Ovary (tissue), 9 donors: ENCODE data around the gene MTG1. TPM values are rescaled to one million over a fixed set of nuclear protein-coding genes. Genes with fewer than 3 reads are reported as not detected.
"Not testable (repeated sequence)": the region's sequence is repeated elsewhere in the genome, so short reads cannot be mapped to it uniquely, and the experiment has no call there.

Experiments
- DNase-seq, 5 donors: peaks; one replicate each; pipeline ENCODE4 v3.0.0-alpha.2; 2019 to 2020
- H3K27ac ChIP-seq, 2 donors: fragments of 200-600 bp; one replicate each; pipeline versions ENCODE4 v1.5.1 to v1.8.0; 2019 to 2022
- H3K27me3 ChIP-seq: fragments of 200-600 bp; one replicate; pipeline ENCODE4 v1.8.0; 2022
- H3K36me3 ChIP-seq: fragments of 200-600 bp; sonication (generic); one replicate; pipeline ENCODE4 v1.5.1; 2019
- H3K4me1 ChIP-seq: one replicate; pipeline ENCODE4 v1.8.1; 2013; ENCODE audit warnings: mild to moderate bottlenecking, moderate library complexity; ENCODE audit not compliant: insufficient read depth
- H3K4me3 ChIP-seq: fragments of 200-600 bp; sonication (generic); one replicate; pipeline ENCODE4 v1.5.1; 2017
- H3K9me3 ChIP-seq, 2 donors: fragments of 200-600 bp in 1 of 2; sonication (generic) in 1 of 2; one replicate each; pipeline versions ENCODE4 v1.5.1 to v1.8.1; 2013 to 2019; ENCODE audit warnings: mild to moderate bottlenecking in 1 of 2, moderate library complexity in 1 of 2
- CTCF ChIP-seq, 3 donors: fragments of 450-650 bp in 2 of 3; fragments of 200-600 bp in 1 of 3; IDR thresholded peaks; one replicate each; pipeline versions ENCODE4 v1.5.1 to v1.8.0; 2016 to 2022; ENCODE audit warnings: antibody characterized with exemption in 3 of 3, mild to moderate bottlenecking in 1 of 3
- EP300 ChIP-seq: sonication (generic); formaldehyde crosslinking; IDR thresholded peaks from one replicate; pipeline ENCODE4 v1.6.1; 2017; ENCODE audit warnings: antibody characterized with exemption
- POLR2A ChIP-seq: fragments of 450-650 bp; IDR thresholded peaks from one replicate; pipeline ENCODE4 v1.6.1; 2017; ENCODE audit warnings: antibody characterized with exemption, mild to moderate bottlenecking, moderate library complexity
- WGBS, 3 donors: extraction: QIAGEN DNeasy Blood & Tissue Kit in 1 of 3; methylation state at CpG; one replicate each; pipeline versions ENCODE4 v1.1.5 to v1.1.7; 2013 to 2017; 5-methylcytosine and 5-hydroxymethylcytosine counted together
- intact Hi-C, 4 donors: fragments of 100-400 bp; cut with DNase I; formaldehyde crosslinking; loops; one replicate each; pipeline versions ENCODE4 v1.11.0 to v1.15.1; 2022 to 2023
- polyA plus RNA-seq, 2 donors: library from polyadenylated mRNA; stranded (reverse); fragments of 200-250 nt in 1 of 2; fragments of 350-450 nt in 1 of 2; fragmentation: Illumina TruSeq in 1 of 2; extraction: RNeasy Lipid Tissue Mini Kit (QIAGEN cat#74804) in 1 of 2; gene quantifications; one replicate each; pipeline ENCODE4 v1.2.3, GENCODE V29; 2013 to 2014
- total RNA-seq, 7 donors: library from RNA; depleted of rRNA in 2 of 7; stranded (reverse); fragments of >200 nt in 2 of 7; fragmentation: NEBNext Ultra II Directional in 3 of 7; extraction: Animal tissue kit (Norgen Biotek cat#: 25700) in 3 of 7; gene quantifications; one replicate each; pipeline versions ENCODE4 v1.1.0 to v1.2.4, GENCODE V29; 2016 to 2023
- donor health status: DM: no; HTN: no; CAD: no; lungs with moderate emphysema.
- donor health status: DM: no; HTN: no; CAD: no.
- donor health status: Bipolar disorder and iron deficiency.
- donor health status: DM: yes; HTN: yes; CAD: no.
- donor health status: DM: no; HTN: no; CAD: no.
- donor health status: DM: yes; HTN: yes; CAD: no.

Gene MTG1
- total and polyA plus RNA-seq, 9 donors = 23.1 to 55.1 (median 33.7) TPM

GRCh38 chr10:133370030-133370786, 23.7 kb upstream of the MTG1 start:
- Histone ChIP-seq H3K4me1 (peaks cover 4% of the 10 kb centered on the region), H3K27ac (no peak overlapping the region), H3K4me3 (no peak overlapping the region), H3K27me3 (no peaks in the 10 kb centered on the region), H3K9me3 (no peaks in the 10 kb centered on the region), H3K36me3 (no peaks in the 10 kb centered on the region)
- intact Hi-C loops = no loop called here
- DNase-seq = no peak
- 81 to 90% (median 85%) methylated on average over 24 of the region's 24 CpGs for WGBS, 3 donors
- TF ChIP-seq EP300 (no peak), CTCF (IDR thresholded peaks at IDR 0.05) (no peak), POLR2A (no peak)

- H3K27ac ChIP-seq = peak overlapping the region in 1 of 2 donors; percentile 43
- peaks cover 4% of the 10 kb centered on the region for H3K4me1 ChIP-seq
- H3K27me3 ChIP-seq = no peaks in the 10 kb centered on the region
- H3K9me3 ChIP-seq = no peaks in the 10 kb centered on the region
- 21 to 33% (median 28%) methylated on average over 10 to 20 of the region's 20 CpGs for WGBS, 3 donors
- H3K4me3 ChIP-seq = peak overlapping the region; percentile 89
- TF ChIP-seq CTCF (IDR thresholded peaks at IDR 0.05) (no peak), EP300 (no peak), POLR2A (no peak)
- intact Hi-C loops = no loop called here
- no peaks in the 10 kb centered on the region for H3K36me3 ChIP-seq
- DNase-seq = peak in 4 of 5 donors; percentile 36 to 70 (median 59)
Observed at GRCh38 chr10:133372507-133372906, 21.4 kb upstream of the MTG1 start.

- intact Hi-C loops = no loop called here
- peak within 1 kb of the TSS; percentile 43 to 75 for H3K27ac ChIP-seq
- TF ChIP-seq POLR2A (peak; percentile 45), EP300 (no peak)
- H3K27me3 ChIP-seq = no peaks in the 10 kb centered on the region
- peak within 1 kb of the TSS; percentile 89 for H3K4me3 ChIP-seq
- 0 to 2% (median 1%) methylated on average over 24 to 88 of the region's 89 CpGs for WGBS, 3 donors
- H3K4me1 ChIP-seq = peaks cover 6% of the 10 kb centered on the region
- H3K36me3 ChIP-seq = no peaks in the 10 kb centered on the region
- H3K9me3 ChIP-seq = no peaks in the 10 kb centered on the region
- DNase-seq = peak; percentile 94 to 98 (median 97)
Observed at GRCh38 chr10:133373174-133374090, 20.5 kb upstream of the MTG1 start, which contains the start of gene ECHS1. ECHS1 (minus strand) TSS chr10:133373354; CDS start chr10:133373333, 21 bp downstream.

GRCh38 chr10:133375357-133376115, 18.4 kb upstream of the MTG1 start:
- Histone ChIP-seq H3K4me1 (peaks cover 9% of the 10 kb centered on the region), H3K27ac (no peak overlapping the region), H3K36me3 (no peaks in the 10 kb centered on the region), H3K9me3 (no peaks in the 10 kb centered on the region), H3K27me3 (no peaks in the 10 kb centered on the region), H3K4me3 (no peak overlapping the region)
- DNase-seq = peak in 1 of 5 donors; percentile 26
- 78 to 83% (median 80%) methylated on average over 12 of the region's 12 CpGs for WGBS, 3 donors
- intact Hi-C loops = loop anchor here in 1 of 4 donors (5.0 kb wide), 1 partner anchor 68 kb away; the partner anchor contains the start of genes TUBGCP2 and ZNF511
- no peak for TF ChIP-seq CTCF (IDR thresholded peaks at IDR 0.05)
- no peak for TF ChIP-seq POLR2A
- TF ChIP-seq EP300 = no peak

- H3K27me3 ChIP-seq, H3K36me3 ChIP-seq, H3K4me1 ChIP-seq, H3K27ac ChIP-seq, H3K4me3 ChIP-seq, DNase-seq, H3K9me3 ChIP-seq: not testable (repeated sequence)
- intact Hi-C loops = loop anchor here in 1 of 4 donors (5.0 kb wide), 1 partner anchor 69 kb away; the partner anchor contains the start of genes TUBGCP2 and ZNF511
- 87 to 99% (median 90%) methylated on average over 5 of the region's 5 CpGs for WGBS, 3 donors
Observed at GRCh38 chr10:133376183-133376582, 17.8 kb upstream of the MTG1 start.
